Common myeloid progenitor, CD34-positive (primary cell): ENCODE data around the gene CIART.

Experiments
- CTCF ChIA-PET: fragments of 350-600 bp; sonication (Branson Sonifier 250); formaldehyde crosslinking; loops from one replicate; lab custom pipeline; 2021; ENCODE audit warnings: antibody characterized with exemption; lab: Charles Lee
- POLR2A ChIA-PET: fragments of 350-600 bp; sonication (Branson Sonifier 250); formaldehyde crosslinking; loops from one replicate; lab custom pipeline; 2021; ENCODE audit warnings: antibody characterized with exemption; lab: Charles Lee
- DNase-seq, 3 donors: peaks; one replicate each; pipeline versions ENCODE4 v3.0.0 to v3.0.0-alpha.2; 2013
- H3K27ac ChIP-seq, 2 experiments: 1 replicate in 1 of 2; 2 replicates in 1 of 2; pipeline ENCODE4 v1.7.0; 2013; ENCODE audit warnings: inconsistent platforms in 2 of 2, low read length in 2 of 2, mild to moderate bottlenecking in 2 of 2, low read depth in 1 of 2, moderate library complexity in 1 of 2; ENCODE audit not compliant: severe bottlenecking in 2 of 2, insufficient read depth in 1 of 2, poor library complexity in 1 of 2
- H3K27me3 ChIP-seq, 5 experiments: replicated peaks in 2 of 5; 1 replicate in 3 of 5; 2 replicates in 2 of 5; pipeline versions ENCODE4 v1.6.1 to v1.7.0; 2013; ENCODE audit warnings: low read length in 4 of 5, mild to moderate bottlenecking in 2 of 5, moderate library complexity in 2 of 5, inconsistent platforms in 1 of 5; ENCODE audit not compliant: insufficient read depth in 5 of 5, control insufficient read depth in 4 of 5
- H3K36me3 ChIP-seq, 4 experiments: 1 replicate in 2 of 4; 2 replicates in 2 of 4; pipeline versions ENCODE4 v1.6.1 to v1.7.0; 2013; ENCODE audit warnings: low read length in 3 of 4, control low read depth in 1 of 4, mild to moderate bottlenecking in 1 of 4; ENCODE audit not compliant: control insufficient read depth in 4 of 4, insufficient read depth in 4 of 4
- H3K4me1 ChIP-seq, 4 experiments: 1 replicate in 3 of 4; 2 replicates in 1 of 4; pipeline versions ENCODE4 v1.6.1 to v1.7.1; 2013; ENCODE audit warnings: low read length in 3 of 4, mild to moderate bottlenecking in 3 of 4, control low read depth in 1 of 4, inconsistent platforms in 1 of 4, moderate library complexity in 1 of 4; ENCODE audit not compliant: control insufficient read depth in 4 of 4, insufficient read depth in 4 of 4; ENCODE audit errors: control extremely low read depth in 1 of 4
- H3K4me3 ChIP-seq, 7 experiments: 1 replicate in 4 of 7; 2 replicates in 3 of 7; pipeline versions ENCODE4 v1.5.1 to v1.7.0; 2013; ENCODE audit warnings: mild to moderate bottlenecking in 7 of 7, low read length in 6 of 7, moderate library complexity in 6 of 7, inconsistent platforms in 2 of 7, low read depth in 2 of 7, control low read depth in 1 of 7; ENCODE audit not compliant: insufficient read depth in 4 of 7, control insufficient read depth in 1 of 7; ENCODE audit errors: extremely low read depth in 1 of 7
- H3K9me3 ChIP-seq, 5 experiments: 1 replicate in 4 of 5; 2 replicates in 1 of 5; pipeline versions ENCODE4 v1.6.1 to v1.7.1; 2013; ENCODE audit warnings: low read length in 4 of 5, mild to moderate bottlenecking in 2 of 5, inconsistent platforms in 1 of 5, low read depth in 1 of 5, moderate library complexity in 1 of 5; ENCODE audit not compliant: control insufficient read depth in 4 of 5, insufficient read depth in 2 of 5; ENCODE audit errors: control extremely low read depth in 1 of 5
- WGBS: methylation state at CpG from one replicate; pipeline ENCODE4 v1.1.5; 2013; ENCODE audit not compliant: insufficient coverage; 5-methylcytosine and 5-hydroxymethylcytosine counted together

CIART gene

DNA sequence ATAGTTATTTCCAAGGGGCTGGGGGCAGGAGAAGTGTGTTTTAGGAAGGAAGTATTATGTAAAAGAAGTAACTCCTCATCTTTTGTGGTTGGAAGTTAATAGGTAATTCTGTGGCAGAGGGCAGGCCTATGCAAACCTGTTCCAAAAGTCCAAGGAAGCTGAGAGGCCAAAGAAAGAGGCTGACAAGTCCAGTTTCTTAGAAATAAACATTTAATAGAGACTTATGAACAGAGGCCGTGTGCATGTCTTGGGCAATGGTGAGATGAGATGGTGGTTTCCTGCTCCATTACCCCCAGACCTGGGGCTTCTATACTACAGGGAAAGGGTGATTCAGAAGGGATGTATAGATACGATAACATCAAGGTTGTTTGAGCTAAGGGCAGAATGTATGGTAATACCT, 32.4 kb upstream of the CIART start:
- no peaks in the 10 kb centered on the region for H3K9me3 ChIP-seq
- ChIA-PET POLR2A (no interaction called here), CTCF (interaction anchor here (0.6 to 1.5 kb wide), 2 partner anchors 9 to 11 kb away, joined by 4 to 6 read pairs; no protein-coding TSS in a partner anchor)
- H3K27me3 ChIP-seq, result no peaks in the 10 kb centered on the region
- peaks cover 0 to 5% (median 0%) of the 10 kb centered on the region in 4 experiments for H3K4me1 ChIP-seq
- DNase-seq, result no peak
- WGBS, result no CpG with 5 or more reads among the region's 2 CpGs
- no peak overlapping the region for H3K27ac ChIP-seq
- H3K4me3 ChIP-seq, result no peak overlapping the region
- H3K36me3 ChIP-seq, result no peaks in the 10 kb centered on the region

DNA sequence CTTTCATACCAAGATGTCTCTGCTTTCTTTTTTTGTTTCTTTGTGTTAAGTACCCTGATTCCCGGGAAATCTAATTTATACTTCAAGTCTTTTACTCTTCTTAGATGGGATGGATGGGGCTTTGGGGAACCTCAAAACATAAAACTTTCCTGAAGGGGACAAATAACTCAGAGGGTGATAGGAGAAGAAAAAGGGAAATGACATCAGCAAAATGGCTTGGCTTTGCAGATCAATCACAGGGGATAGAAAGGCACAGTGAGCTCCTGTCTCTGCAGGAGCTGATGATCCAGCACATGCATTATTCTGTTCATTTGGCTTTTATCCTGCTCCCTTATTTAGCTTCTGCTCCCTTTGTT, 26.2 kb upstream of the CIART start:
- ChIA-PET POLR2A (interaction anchor here (0.6 kb wide), 2 partner anchors 25 to 26 kb away, joined by 3 read pairs; partner anchors contain the start of gene CIART), CTCF (interaction anchor here (0.6 to 13.8 kb wide), 12 partner anchors 10 to 260 kb away, joined by 3 to 246 read pairs (median 4); partner anchors contain the start of genes APH1A, C1orf54 and CIART)
- Histone ChIP-seq H3K9me3 (no peaks in the 10 kb centered on the region), H3K4me3 (peak overlapping the region in 3 of 7 experiments; percentile 13 to 87 (median 62)), H3K27ac (peak overlapping the region in 1 of 2 experiments; percentile 14), H3K36me3 (no peaks in the 10 kb centered on the region), H3K4me1 (peaks cover 4 to 21% (median 11%) of the 10 kb centered on the region in 4 experiments), H3K27me3 (peaks cover 5 to 44% (median 25%) of the 10 kb centered on the region in 5 experiments)
- peak in 1 of 3 donors; percentile 17 for DNase-seq
- no CpG with 5 or more reads among the region's 1 CpG for WGBS

DNA sequence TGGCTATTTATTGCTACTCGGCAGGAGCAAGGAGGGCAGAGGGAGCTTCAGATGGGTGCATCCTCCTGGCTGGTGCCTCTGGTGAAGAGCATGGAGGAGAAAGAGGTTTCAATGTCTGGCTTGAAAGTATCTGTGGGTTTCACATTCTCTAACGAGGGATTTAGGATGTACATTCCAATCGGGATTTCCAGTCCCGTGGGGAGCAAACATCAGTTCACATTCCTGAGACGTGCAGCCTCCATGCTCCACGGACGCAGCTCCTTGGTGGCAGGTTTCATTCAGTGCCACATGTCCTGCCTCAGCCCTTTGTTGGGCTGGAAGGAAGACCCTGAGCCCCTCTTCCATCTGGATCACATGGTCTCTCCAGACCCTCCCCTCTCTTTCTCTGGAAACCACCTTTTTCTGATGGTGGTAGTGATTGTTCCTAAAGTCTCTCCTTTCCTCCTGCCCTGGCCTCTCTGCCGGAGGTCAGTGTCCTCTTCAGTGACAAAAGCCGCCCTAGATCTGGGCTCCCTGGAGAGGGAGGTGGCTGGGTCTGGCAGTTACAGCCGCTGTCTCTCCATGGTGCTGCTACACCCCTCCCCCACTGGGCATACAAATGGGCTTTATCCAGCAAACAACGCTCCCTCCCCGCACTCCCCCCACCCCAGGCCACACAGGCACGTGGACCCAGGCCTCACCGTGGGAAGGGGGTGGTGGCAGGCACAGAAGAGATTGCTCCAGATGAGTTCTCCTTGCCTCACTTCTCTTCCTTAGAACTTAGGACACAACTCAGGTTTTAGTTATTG, 25.6 kb upstream of the CIART start:
- ChIA-PET POLR2A (interaction anchor here (0.6 kb wide), 1 partner anchor 26 kb away, joined by 3 read pairs; the partner anchor contains the start of gene CIART), CTCF (interaction anchor here (0.6 to 13.8 kb wide), 12 partner anchors 10 to 260 kb away, joined by 3 to 246 read pairs (median 4); partner anchors contain the start of genes APH1A, C1orf54 and CIART)
- Histone ChIP-seq H3K27me3 (peaks cover 5 to 44% (median 25%) of the 10 kb centered on the region in 5 experiments), H3K27ac (no peak overlapping the region), H3K4me3 (no peak overlapping the region), H3K36me3 (no peaks in the 10 kb centered on the region), H3K4me1 (peaks cover 4 to 21% (median 11%) of the 10 kb centered on the region in 4 experiments), H3K9me3 (no peaks in the 10 kb centered on the region)
- DNase-seq, result no peak
- 27% methylated on average over 7 of the region's 14 CpGs for WGBS

DNA sequence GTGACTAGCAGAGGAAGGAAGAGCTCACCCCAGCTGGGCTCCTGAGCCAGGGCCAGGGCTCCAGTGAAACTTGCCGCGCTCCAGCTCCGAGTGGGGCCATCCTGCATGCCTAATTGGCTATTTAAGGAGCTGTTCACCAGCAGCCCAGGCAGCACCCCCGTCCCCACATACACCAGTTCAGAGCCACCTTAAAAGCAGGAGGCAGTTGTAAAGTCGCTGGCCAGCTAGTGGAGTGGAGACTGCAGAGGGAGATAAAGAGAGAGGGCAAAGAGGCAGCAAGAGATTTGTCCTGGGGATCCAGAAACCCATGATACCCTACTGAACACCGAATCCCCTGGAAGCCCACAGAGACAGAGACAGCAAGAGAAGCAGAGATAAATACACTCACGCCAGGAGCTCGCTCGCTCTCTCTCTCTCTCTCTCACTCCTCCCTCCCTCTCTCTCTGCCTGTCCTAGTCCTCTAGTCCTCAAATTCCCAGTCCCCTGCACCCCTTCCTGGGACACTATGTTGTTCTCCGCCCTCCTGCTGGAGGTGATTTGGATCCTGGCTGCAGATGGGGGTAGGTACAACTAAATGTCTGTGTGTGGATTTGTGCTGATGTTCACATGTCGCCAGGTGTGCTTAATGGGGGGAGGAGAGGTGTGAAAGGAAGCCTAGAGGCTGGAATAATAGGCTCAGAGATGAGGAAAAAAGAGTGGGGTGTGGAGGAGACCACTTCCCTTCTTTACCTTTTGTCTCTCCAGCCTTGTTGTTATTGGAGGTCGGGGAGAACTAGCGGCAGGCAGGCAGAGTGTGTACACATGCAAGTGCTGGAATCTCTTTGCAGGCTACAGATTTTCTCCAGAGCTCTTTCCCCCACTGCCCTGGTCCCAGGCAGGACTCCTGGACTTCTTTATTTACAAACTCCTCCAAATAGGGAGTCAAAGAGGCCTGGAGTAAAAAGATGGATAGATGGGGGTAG, 24.4 kb upstream of the CIART start, which contains the start of gene CA14:
CA14 (plus strand) TSS at position 151 of the 962 bp plus-strand sequence; CDS start at position 506, 355 bp downstream.
- peaks cover 5 to 44% (median 25%) of the 10 kb centered on the region in 5 experiments for H3K27me3 ChIP-seq
- H3K4me3 ChIP-seq, result no peak within 1 kb of the TSS
- ChIA-PET POLR2A (interaction anchor here (0.8 kb wide), 1 partner anchor 23 kb away, joined by 3 read pairs; no protein-coding TSS in a partner anchor), CTCF (interaction anchor here (0.6 to 13.8 kb wide), 8 partner anchors 8 to 172 kb away, joined by 3 to 246 read pairs (median 4); partner anchors contain the start of genes APH1A, C1orf54 and CIART)
- no peaks in the 10 kb centered on the region for H3K9me3 ChIP-seq
- no peak within 1 kb of the TSS for H3K27ac ChIP-seq
- peaks cover 4 to 21% (median 11%) of the 10 kb centered on the region in 4 experiments for H3K4me1 ChIP-seq
- peak in 1 of 3 donors; percentile 7 for DNase-seq
- H3K36me3 ChIP-seq, result no peaks in the 10 kb centered on the region
- WGBS, result 61% methylated on average over 7 of the region's 13 CpGs

DNA sequence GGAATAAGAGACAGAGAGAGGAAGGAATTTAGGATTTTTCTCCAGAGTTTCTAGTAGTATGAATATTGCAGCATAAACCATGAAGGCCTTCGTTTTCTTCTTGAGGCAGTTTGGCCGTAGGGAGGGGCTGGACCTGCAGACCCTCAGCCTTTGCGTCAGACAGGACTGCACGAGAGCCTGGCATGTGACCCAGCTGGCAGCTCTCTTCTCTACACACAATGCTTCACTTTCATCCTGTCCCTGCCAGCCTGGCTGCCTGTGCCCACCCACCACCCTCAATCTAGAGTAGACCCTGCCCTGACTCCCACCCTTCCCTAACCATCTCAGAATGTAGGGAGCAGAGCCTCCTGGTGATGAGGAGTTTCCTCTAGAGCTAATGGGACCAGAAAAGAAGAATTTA, 23.1 kb upstream of the CIART start:
- H3K4me3 ChIP-seq, result no peak overlapping the region
- H3K27me3 ChIP-seq, result peaks cover 5 to 44% (median 25%) of the 10 kb centered on the region in 5 experiments
- 86% methylated on average over 4 of the region's 4 CpGs for WGBS
- no peak for DNase-seq
- H3K36me3 ChIP-seq, result peaks cover 0 to under 1% (median 0%) of the 10 kb centered on the region in 4 experiments
- no peak overlapping the region for H3K27ac ChIP-seq
- ChIA-PET CTCF (interaction anchor here (1.3 to 13.8 kb wide), 3 partner anchors 9 to 53 kb away, joined by 3 to 246 read pairs (median 6); partner anchors contain the start of genes APH1A, C1orf54 and CIART), POLR2A (no interaction called here)
- H3K4me1 ChIP-seq, result peaks cover 4 to 21% (median 11%) of the 10 kb centered on the region in 4 experiments
- H3K9me3 ChIP-seq, result no peaks in the 10 kb centered on the region
